D341Med (cell line): ENCODE results near the gene CETN2.
"Not testable (repeated sequence)": the region's sequence is repeated elsewhere in the genome, so short reads cannot be mapped to it uniquely, and the experiment has no call there.

Source experiments
- DNase-seq: peaks from one replicate; pipeline ENCODE4 v3.0.0; 2012; ENCODE audit warnings: low spot score

CETN2 gene

GRCh38 chrX:152830312-152831305 is at the start of gene CETN2, which contains the start of gene NSDHL:
Gene CETN2 (minus strand): TSS chrX:152830757. CDS start chrX:152830710, 47 bp downstream.
Gene NSDHL (plus strand): TSS chrX:152831063. CDS start chrX:152846325, 15,262 bp downstream.
- peak; percentile 97 for DNase-seq

GRCh38 chrX:152878976-152879755 is 48.6 kb upstream of the CETN2 start:
- DNase-seq = no peak

GRCh38 chrX:152876931-152877840 is 46.6 kb upstream of the CETN2 start:
- no peak for DNase-seq

DNA sequence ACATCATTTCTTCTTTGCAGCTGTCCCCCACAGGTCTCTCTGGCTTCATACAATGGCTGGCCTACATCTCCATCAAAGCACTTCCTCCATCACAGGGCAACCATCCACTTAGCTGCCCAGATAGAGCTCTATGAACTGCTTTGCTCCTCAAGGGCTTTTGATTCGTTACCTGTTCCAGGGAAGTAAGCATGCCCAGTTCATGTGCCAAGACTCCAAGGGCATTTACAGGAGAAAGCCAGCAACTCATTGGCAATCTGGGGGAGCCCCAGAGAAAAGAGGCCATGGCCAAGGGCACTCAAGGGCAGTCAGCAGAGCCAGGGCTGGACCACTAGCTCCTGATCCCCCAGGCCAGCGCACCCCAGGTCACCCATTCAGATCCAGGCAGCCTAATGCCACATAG is 42.8 kb upstream of the CETN2 start:
- DNase-seq = no peak

- no peak for DNase-seq
Observed at GRCh38 chrX:152872522-152872921, 42.0 kb upstream of the CETN2 start.

DNA sequence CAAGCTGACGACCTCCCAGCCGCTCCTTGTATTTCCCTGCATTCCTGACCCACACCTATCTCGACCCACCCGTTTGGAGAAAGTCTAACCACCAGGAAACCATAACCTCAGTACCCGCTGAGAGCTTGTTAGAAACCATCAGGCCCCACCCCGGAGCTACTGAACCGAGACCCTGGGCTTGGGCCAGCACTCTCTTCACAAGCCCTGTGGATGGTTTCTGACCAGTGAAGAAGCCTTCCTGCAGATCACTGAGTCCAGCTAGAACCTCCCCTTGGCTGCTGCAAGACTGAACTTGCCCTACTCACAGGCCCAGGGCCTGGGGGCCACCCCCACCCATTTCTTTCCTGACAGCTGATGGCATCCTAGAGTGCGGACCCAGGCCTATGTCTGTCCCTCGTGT is 40.7 kb upstream of the CETN2 start:
- no peak for DNase-seq

- DNase-seq = no peak
Observed at GRCh38 chrX:152869972-152870371, 39.4 kb upstream of the CETN2 start.

GRCh38 chrX:152866386-152866785 is 35.8 kb upstream of the CETN2 start:
- no peak for DNase-seq

DNA sequence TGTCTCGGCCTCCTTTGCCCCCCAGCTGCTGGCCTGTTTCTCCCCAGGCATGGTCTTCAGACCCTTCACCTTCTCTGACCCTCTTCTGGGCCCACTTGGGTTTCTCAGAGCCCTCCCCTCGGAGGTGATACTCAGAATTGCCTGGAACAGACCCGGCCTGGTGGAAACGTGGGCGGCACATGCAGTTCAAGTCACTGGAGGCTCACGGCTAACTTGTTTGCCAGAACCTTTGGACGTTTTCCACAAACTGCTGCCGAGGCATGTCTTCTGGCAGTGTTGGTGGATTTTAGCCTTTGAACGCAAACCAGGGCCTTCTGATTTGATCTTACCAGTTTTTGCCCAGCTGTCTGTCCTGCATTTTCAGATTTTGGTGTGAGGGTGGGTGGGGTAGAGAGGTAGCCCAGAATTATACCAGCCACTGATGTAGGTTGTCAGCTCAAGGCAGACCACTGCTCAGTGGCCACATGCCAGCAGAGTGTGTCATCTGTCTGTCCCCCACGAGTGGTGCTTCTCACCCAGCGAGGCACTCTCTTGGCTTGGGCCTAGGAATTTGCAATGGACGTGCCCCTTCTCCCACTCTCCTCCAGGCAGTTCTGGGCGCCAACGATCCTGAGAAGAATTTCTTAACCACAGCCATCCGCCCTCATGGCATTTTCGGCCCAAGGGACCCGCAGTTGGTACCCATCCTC is 34.8 kb upstream of the CETN2 start:
- no peak for DNase-seq

DNA sequence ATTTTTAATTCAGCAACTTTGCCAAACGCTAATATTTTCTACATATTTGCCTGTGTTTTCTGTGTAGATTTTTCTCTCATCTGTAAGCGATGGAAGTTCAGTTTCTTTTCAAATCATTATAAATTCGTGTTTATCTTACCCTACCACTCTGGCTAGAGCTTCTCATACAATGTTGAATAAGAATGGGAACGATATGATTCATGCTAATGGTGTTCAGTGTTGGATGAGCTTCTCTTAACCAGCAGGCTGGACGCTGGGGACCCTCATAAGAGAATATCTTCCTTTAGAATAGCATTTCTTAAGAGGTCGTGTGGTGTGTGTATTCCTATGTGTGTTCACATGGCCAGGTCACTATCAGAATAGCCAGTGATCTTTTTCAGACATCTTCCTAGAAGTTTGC is 31.3 kb upstream of the CETN2 start:
- no peak for DNase-seq

DNA sequence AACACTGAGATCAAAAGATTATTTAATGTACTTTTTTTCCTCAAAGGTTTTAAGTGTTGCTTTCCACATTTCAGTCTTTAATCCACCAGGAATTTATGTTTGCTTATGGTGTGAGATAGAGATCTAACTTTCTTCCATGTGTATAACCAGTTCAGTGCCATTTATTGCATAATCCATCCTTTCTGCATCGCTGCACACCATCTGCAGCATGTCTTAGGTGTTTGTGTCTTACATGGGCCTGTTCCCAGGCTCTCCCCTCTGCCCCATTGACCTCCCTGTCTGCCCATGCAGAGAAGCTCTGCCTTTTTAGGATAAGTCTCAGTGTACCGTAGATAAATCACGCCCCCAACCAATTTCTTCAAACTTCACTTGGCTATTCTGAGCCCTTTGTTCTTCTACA is 30.6 kb upstream of the CETN2 start:
- no peak for DNase-seq

- DNase-seq = no peak
Observed at GRCh38 chrX:152853986-152854385, 23.4 kb upstream of the CETN2 start.

- DNase-seq = no peak
Observed at GRCh38 chrX:152850465-152850864, 19.9 kb upstream of the CETN2 start.

GRCh38 chrX:152847281-152847680 is 16.7 kb upstream of the CETN2 start:
- DNase-seq = no peak

DNA sequence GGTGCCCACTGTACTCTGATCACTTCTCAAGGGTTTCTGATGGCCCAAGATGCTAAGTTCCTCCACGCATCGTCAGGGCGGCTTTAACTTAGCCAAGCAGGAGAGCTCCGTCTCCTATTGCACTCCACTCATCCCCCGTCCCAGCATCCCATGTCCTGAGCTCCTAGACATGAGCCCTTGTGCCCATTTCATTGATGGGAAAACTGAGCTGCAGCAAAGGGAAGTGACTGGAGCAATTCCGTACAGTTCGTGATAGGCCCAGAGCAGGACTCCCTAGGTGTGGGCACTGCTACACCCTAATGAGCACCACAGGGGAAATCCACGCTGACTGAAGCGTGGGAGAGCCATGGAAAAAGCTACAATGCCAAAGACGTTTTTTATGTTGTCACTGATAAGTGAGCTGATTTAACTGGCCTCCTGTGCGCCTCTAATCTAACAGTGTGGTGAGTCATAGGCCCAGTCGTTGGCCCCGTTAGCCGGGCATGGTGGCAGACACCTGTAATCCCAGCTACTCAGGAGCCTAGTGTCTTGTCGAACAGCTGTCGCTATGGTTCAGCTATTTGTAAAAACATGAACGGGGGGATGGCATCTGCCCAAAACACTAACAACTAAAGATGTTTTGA is 15.2 kb upstream of the CETN2 start:
- DNase-seq = no peak

GRCh38 chrX:152844256-152844655 is 13.7 kb upstream of the CETN2 start:
- DNase-seq = no peak

GRCh38 chrX:152843852-152844251 is 13.3 kb upstream of the CETN2 start:
- no peak for DNase-seq

GRCh38 chrX:152842772-152843338 is 12.3 kb upstream of the CETN2 start:
- no peak for DNase-seq

GRCh38 chrX:152835470-152835869 is 4.9 kb upstream of the CETN2 start:
- DNase-seq = not testable (repeated sequence)

DNA sequence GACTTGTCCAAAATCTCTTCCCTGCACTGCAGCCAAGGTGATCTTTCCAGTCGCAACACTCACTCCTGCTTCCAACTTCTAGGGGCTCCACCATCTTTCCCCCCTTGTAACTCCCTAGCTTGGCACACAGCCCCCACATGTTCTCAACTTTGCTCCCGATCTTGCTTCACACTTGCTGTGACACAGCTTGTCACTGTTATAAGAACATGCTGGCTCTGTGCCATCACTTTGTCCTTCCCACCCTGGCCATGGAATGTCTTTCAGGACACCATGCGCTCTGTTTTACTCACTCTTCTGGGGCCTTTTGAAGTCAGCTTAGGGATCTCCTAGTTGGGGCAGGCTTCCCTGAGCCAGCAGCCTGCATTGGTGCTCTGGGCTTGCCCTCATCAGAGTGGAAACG is 2.8 kb upstream of the CETN2 start:
- no peak for DNase-seq
